GM12878 (cell line): ENCODE measurements around the gene ATP10A.

Source experiments
- CHD2 ChIP-seq: IDR thresholded peaks from 2 replicates; pipeline ENCODE4 v1.6.1; 2011; ENCODE audit warnings: low read depth, low read length, improper control_type of control experiment, borderline replicate concordance
- EGR1 ChIP-seq, 2 experiments: IDR thresholded peaks; 1 replicate in 1 of 2; 2 replicates in 1 of 2; pipeline ENCODE4 v1.6.1; 2011 to 2012; ENCODE audit warnings: low read depth in 2 of 2, low read length in 2 of 2, borderline replicate concordance in 1 of 2, mild to moderate bottlenecking in 1 of 2, moderate library complexity in 1 of 2
- NFYB ChIP-seq: IDR thresholded peaks from 2 replicates; pipeline ENCODE4 v1.6.1; 2011; ENCODE audit warnings: low read depth, mild to moderate bottlenecking, low read length, improper control_type of control experiment, moderate library complexity; ENCODE audit not compliant: insufficient read depth
- NR2C2 ChIP-seq: IDR thresholded peaks from 2 replicates; pipeline ENCODE4 v1.6.1; 2011; ENCODE audit warnings: borderline replicate concordance, low read depth; ENCODE audit not compliant: control insufficient read depth, insufficient read length
- POLR2A ChIP-seq: IDR thresholded peaks from 2 replicates; pipeline ENCODE4 v1.6.1; 2011; ENCODE audit warnings: low read depth, mild to moderate bottlenecking, low read length
- SREBF2 ChIP-seq: IDR thresholded peaks from 2 replicates; pipeline ENCODE4 v1.6.1; 2012; ENCODE audit warnings: mild to moderate bottlenecking, low read length
- TCF3 ChIP-seq: IDR thresholded peaks from 2 replicates; pipeline ENCODE4 v1.6.1; 2012; ENCODE audit warnings: low read depth, mild to moderate bottlenecking, low read length, borderline replicate concordance; ENCODE audit not compliant: insufficient read depth
- ZNF274 ChIP-seq: IDR thresholded peaks from one replicate; pipeline ENCODE4 v1.8.0; 2011; ENCODE audit not compliant: insufficient read length, insufficient read depth
- ZZZ3 ChIP-seq: IDR thresholded peaks from 2 replicates; pipeline ENCODE4 v1.6.1; 2011; ENCODE audit warnings: low read depth; ENCODE audit not compliant: control insufficient read depth, insufficient read length
- TF ChIP-seq, protein P1 (sequence below), 3 experiments: IDR thresholded peaks in 2 of 3; conservative IDR thresholded peaks in 1 of 3; 2 replicates each; pipeline ENCODE4 v1.5.1; 2011; ENCODE audit warnings: low read depth in 3 of 3, low read length in 3 of 3, mild to moderate bottlenecking in 3 of 3, control low read depth in 2 of 3, moderate library complexity in 2 of 3, inconsistent platforms in 1 of 3, mixed read lengths in 1 of 3; ENCODE audit not compliant: control insufficient read depth in 2 of 3, insufficient read depth in 1 of 3; ENCODE audit errors: extremely low read depth in 1 of 3
- TF ChIP-seq, protein P2 (sequence below): IDR thresholded peaks from 2 replicates; pipeline ENCODE4 v1.6.1; 2012; ENCODE audit warnings: low read depth, low read length, improper control_type of control experiment
- TF ChIP-seq, protein P3 (sequence below): fragments of 450-650 bp; IDR thresholded peaks from 2 replicates; pipeline ENCODE4 v1.6.1; 2018; ENCODE audit warnings: borderline replicate concordance, mild to moderate bottlenecking; ENCODE audit not compliant: partially characterized antibody
- TF ChIP-seq, protein P4 (sequence below): fragments of 450-650 bp; IDR thresholded peaks from 2 replicates; pipeline ENCODE4 v1.6.1; 2017; ENCODE audit warnings: mild to moderate bottlenecking

DNA sequence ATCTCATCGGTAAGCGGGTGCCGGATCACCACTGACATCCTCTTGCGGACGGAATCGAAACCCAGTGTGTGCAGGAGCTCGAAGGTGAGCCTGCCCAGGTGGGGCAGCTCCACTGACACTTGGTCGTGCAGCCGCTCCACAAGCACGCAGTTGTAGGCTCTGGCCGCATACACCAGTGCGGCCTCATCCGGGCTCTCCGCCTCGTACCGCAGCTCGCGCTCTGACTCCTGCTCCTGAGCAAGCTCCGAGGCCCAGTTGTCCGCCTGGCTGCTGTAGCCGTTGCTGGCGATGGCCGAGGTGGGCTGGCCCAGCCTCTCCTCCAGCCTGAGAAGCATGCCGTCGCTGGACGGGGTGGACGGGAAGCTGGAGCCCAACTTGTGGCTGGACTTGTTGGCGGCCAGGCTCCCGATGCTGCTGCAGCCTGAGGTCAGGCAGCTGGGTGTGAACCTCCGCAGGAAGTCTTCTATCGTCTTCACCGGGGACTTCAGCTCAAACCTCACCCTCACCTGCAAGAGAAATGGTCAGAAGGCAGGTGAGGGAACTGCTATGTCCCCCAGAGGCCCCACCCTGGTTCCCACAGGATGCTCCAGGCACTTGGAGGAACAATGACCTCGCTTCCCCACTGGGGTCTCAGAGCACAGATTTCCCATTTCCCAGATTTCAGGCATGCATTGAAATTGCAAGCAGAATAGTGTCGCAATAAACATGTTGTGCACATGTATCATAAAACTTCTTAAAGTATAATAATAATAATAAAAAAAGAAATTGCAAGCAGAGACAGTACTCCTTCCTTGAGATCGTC, 149.2 kb downstream of the ATP10A start:
- TF ChIP-seq EGR1 (IDR thresholded peaks at IDR 0.05; ENCODE audit: borderline replicate concordance in 1 of 2, low read depth in 2 of 2, low read length in 2 of 2) (no peak), ZNF274 (no peak), NFYB (no peak), NR2C2 (no peak), POLR2A (no peak), ZZZ3 (no peak), SREBF2 (no peak), TCF3 (no peak), CHD2 (no peak)
- TF ChIP-seq, protein P1, sequence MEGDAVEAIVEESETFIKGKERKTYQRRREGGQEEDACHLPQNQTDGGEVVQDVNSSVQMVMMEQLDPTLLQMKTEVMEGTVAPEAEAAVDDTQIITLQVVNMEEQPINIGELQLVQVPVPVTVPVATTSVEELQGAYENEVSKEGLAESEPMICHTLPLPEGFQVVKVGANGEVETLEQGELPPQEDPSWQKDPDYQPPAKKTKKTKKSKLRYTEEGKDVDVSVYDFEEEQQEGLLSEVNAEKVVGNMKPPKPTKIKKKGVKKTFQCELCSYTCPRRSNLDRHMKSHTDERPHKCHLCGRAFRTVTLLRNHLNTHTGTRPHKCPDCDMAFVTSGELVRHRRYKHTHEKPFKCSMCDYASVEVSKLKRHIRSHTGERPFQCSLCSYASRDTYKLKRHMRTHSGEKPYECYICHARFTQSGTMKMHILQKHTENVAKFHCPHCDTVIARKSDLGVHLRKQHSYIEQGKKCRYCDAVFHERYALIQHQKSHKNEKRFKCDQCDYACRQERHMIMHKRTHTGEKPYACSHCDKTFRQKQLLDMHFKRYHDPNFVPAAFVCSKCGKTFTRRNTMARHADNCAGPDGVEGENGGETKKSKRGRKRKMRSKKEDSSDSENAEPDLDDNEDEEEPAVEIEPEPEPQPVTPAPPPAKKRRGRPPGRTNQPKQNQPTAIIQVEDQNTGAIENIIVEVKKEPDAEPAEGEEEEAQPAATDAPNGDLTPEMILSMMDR (IDR thresholded peaks at IDR 0.05 in 2 of 3, conservative IDR thresholded peaks at IDR 0.05 in 1 of 3; ENCODE audit: control insufficient read depth in 2 of 3, extremely low read depth in 1 of 3, insufficient read depth in 1 of 3, low read depth in 3 of 3, low read length in 3 of 3) = no peak
- TF ChIP-seq, protein P2, sequence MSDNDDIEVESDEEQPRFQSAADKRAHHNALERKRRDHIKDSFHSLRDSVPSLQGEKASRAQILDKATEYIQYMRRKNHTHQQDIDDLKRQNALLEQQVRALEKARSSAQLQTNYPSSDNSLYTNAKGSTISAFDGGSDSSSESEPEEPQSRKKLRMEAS = no peak
- TF ChIP-seq, protein P3, sequence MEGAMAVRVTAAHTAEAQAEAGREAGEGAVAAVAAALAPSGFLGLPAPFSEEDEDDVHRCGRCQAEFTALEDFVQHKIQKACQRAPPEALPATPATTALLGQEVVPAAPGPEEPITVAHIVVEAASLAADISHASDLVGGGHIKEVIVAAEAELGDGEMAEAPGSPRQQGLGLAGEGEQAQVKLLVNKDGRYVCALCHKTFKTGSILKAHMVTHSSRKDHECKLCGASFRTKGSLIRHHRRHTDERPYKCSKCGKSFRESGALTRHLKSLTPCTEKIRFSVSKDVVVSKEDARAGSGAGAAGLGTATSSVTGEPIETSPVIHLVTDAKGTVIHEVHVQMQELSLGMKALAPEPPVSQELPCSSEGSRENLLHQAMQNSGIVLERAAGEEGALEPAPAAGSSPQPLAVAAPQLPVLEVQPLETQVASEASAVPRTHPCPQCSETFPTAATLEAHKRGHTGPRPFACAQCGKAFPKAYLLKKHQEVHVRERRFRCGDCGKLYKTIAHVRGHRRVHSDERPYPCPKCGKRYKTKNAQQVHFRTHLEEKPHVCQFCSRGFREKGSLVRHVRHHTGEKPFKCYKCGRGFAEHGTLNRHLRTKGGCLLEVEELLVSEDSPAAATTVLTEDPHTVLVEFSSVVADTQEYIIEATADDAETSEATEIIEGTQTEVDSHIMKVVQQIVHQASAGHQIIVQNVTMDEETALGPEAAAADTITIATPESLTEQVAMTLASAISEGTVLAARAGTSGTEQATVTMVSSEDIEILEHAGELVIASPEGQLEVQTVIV = no peak
- TF ChIP-seq, protein P4, sequence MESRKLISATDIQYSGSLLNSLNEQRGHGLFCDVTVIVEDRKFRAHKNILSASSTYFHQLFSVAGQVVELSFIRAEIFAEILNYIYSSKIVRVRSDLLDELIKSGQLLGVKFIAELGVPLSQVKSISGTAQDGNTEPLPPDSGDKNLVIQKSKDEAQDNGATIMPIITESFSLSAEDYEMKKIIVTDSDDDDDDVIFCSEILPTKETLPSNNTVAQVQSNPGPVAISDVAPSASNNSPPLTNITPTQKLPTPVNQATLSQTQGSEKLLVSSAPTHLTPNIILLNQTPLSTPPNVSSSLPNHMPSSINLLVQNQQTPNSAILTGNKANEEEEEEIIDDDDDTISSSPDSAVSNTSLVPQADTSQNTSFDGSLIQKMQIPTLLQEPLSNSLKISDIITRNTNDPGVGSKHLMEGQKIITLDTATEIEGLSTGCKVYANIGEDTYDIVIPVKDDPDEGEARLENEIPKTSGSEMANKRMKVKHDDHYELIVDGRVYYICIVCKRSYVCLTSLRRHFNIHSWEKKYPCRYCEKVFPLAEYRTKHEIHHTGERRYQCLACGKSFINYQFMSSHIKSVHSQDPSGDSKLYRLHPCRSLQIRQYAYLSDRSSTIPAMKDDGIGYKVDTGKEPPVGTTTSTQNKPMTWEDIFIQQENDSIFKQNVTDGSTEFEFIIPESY = no peak
